Nasal cavity respiratory epithelium epithelial cell of viscerocranial mucosa (primary cell): ENCODE measurements around the gene KCNJ8. TPM values are rescaled to one million over a fixed set of nuclear protein-coding genes. Genes with fewer than 3 reads are reported as not detected.

ENCODE experiments used
- total RNA-seq: library from RNA; depleted of rRNA; stranded (reverse); fragments of >200 nt; gene quantifications from 2 replicates; pipeline ENCODE4 v1.2.3, GENCODE V29; 2014

The KCNJ8 gene
- not detected in 2 replicates for total RNA-seq

GRCh38 chr12:21774358-21775132, at the start of gene KCNJ8:
Gene KCNJ8 (minus strand): TSS chr12:21774706. CDS start chr12:21773616, 1,090 bp downstream.

Other genes starting within 250 kb of the KCNJ8 start
- 0.21 and 0.68 TPM in 2 replicates for gene SPX, start 248.4 kb downstream of the KCNJ8 start, total RNA-seq
- not detected in 2 replicates for gene GYS2, start 169.9 kb downstream of the KCNJ8 start, total RNA-seq
- 574 and 582 TPM in 2 replicates for gene LDHB, start 116.9 kb downstream of the KCNJ8 start, total RNA-seq
- 0.34 and 0.78 TPM in 2 replicates for gene ABCC9, start 166.7 kb upstream of the KCNJ8 start, total RNA-seq